GM21528 (cell line): Measurements from ENCODE around the gene B3GNT5.
A peak's percentile ranks its signal among the peaks of the same experiment; 100 is the strongest.

ENCODE experiments used
- ATAC-seq: cut with Tn5 transposase; IDR thresholded peaks from one replicate; pipeline ENCODE4 v1.9.1; 2021; ENCODE audit warnings: mild to moderate bottlenecking, moderate library complexity; ENCODE audit not compliant: unreplicated experiment, low FRiP score

B3GNT5 gene

GRCh38 chr3:183264268-183264667, 11.2 kb downstream of the B3GNT5 start:
- no peak for ATAC-seq

DNA sequence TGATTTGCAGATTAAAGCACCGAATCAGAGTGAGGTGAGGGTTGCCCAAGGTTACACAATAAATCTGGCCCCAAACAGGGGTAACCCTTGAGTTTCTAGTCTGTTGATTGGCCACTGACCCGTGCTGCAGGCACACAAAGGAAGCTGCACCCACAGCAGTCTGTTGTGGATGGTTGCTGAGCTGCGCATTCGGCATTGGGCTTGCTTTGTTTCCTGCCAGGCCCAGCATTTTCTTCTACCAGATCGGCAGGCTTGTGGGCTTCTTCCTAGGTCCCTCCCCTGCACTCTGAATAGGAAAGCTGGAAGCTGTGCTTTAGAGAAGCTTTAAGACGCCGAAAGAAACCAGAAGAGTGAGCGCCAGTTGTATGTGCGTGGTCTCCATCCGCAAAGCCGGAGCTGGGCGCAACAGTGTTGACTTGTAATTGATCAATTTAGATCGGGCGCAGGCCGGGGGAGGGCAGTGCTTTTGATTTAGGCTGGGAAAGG, 12.1 kb downstream of the B3GNT5 start:
- no peak for ATAC-seq

DNA sequence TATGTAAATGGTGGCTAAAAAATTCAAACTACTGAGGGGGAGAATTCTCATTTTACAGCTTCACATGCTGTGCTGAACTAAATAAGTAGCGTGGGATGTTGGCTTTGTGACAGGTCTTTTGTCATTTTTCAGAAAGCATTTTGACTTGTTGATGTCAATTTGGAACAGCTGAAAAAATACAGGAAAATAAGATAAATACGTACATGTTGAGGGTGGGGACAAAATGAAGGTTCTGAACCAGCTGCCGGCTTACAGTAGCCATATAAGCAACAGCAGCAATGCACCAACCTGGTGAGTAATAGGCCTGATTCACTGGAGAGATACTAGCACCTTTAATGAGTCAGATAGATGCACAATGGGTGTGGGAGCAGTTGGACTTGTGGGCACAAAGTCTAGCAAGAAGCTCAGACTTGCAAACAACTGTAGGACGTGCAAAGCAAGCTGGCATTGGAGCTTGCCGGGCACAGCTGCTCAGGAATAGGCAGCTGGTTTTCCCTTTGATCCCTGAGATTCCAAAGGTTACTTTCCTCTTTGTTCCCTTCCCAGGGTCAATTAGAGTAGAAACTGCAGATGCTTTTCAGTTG, 12.9 kb downstream of the B3GNT5 start:
- ATAC-seq: no peak

- no peak for ATAC-seq
Observed at GRCh38 chr3:183266454-183266853, 13.4 kb downstream of the B3GNT5 start.

GRCh38 chr3:183267140-183267539, 14.1 kb downstream of the B3GNT5 start:
- no peak for ATAC-seq

GRCh38 chr3:183268366-183268765, 15.3 kb downstream of the B3GNT5 start:
- ATAC-seq: no peak

DNA sequence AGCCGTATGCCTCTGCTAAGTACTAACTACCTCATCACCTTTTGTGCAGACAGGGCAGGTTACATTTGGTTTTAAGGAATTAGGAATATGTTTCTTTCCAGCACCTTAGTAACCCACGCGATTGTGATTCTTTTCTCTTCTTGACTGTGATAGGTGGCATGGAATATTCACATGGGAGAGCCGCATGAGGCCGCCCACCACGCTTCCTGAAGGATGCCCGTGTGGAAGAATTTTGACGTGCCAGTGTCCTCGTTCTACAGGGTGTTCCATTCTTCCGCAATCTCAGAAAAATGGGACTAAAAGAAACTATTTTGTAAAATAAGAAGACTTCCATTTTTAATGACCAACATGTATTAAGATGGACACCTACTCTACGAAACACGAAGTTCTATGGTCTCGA, 16.3 kb downstream of the B3GNT5 start:
- ATAC-seq: no peak

DNA sequence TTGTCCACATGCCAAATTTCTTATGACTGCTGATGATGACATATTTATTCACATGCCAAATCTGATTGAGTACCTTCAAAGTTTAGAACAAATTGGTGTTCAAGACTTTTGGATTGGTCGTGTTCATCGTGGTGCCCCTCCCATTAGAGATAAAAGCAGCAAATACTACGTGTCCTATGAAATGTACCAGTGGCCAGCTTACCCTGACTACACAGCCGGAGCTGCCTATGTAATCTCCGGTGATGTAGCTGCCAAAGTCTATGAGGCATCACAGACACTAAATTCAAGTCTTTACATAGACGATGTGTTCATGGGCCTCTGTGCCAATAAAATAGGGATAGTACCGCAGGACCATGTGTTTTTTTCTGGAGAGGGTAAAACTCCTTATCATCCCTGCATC, 17.3 kb downstream of the B3GNT5 start:
- ATAC-seq: no peak

DNA sequence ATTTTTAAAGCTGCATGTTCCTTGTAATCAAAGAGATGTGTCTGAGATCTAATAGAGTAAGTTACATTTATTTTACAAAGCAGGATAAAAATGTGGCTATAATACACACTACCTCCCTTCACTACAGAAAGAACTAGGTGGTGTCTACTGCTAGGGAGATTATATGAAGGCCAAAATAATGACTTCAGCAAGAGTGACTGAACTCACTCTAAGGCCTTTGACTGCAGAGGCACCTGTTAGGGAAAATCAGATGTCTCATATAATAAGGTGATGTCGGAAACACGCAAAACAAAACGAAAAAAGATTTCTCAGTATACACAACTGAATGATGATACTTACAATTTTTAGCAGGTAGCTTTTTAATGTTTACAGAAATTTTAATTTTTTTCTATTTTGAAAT, 19.1 kb downstream of the B3GNT5 start:
- no peak for ATAC-seq

- ATAC-seq: no peak
Observed at GRCh38 chr3:183272791-183273190, 19.7 kb downstream of the B3GNT5 start.

GRCh38 chr3:183274609-183275008, 21.6 kb downstream of the B3GNT5 start:
- no peak for ATAC-seq

DNA sequence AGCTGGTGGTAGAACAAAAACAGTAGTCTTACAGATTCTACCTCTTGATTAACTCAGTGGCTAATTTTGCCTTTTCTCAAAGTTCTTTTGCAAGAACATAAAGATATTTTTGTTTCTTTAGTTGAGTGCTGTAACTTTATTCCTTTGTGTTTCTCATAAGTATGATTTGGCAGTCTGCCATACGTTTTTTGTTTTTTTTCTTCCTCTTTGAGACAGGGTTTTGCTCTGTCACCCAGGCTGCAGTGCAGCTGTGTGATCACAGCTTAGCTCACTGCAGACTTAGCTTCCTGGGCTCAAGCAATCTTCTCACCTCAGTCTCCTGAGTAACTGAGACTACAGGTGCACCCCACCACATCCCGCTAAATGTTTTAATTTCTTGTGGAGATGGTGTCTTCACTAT, 22.4 kb downstream of the B3GNT5 start:
- ATAC-seq: no peak

GRCh38 chr3:183275937-183276336, 22.9 kb downstream of the B3GNT5 start:
- no peak for ATAC-seq

DNA sequence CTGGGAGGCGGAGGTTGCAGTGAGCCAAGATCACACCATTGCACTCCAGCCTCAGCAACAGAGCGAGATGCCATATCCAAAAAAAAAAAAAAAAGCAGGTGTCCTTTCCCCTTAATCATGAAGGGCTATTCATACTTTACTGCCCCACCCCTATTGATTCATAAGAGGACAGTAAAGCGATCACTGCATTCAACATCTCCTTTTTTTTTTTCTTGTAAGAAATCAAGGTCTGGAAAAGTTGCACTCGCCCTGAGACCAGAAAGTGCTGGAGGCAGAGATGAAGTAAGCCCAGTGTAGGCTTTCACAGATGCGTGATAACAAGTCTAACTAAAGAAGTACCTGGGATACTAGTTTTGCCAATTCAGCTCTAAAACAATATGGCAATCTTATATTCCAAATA, 24.2 kb downstream of the B3GNT5 start:
- ATAC-seq: no peak

- ATAC-seq: no peak
Observed at GRCh38 chr3:183278479-183279088, 25.5 kb downstream of the B3GNT5 start.

- no peak for ATAC-seq
Observed at GRCh38 chr3:183279371-183279770, 26.3 kb downstream of the B3GNT5 start.

GRCh38 chr3:183281126-183281797, 28.2 kb downstream of the B3GNT5 start:
- ATAC-seq: no peak

- ATAC-seq: no peak
Observed at GRCh38 chr3:183283886-183284285, 30.8 kb downstream of the B3GNT5 start.

GRCh38 chr3:183284570-183284969, 31.5 kb downstream of the B3GNT5 start:
- ATAC-seq: no peak

- no peak for ATAC-seq
Observed at GRCh38 chr3:183285318-183285717, 32.3 kb downstream of the B3GNT5 start.

DNA sequence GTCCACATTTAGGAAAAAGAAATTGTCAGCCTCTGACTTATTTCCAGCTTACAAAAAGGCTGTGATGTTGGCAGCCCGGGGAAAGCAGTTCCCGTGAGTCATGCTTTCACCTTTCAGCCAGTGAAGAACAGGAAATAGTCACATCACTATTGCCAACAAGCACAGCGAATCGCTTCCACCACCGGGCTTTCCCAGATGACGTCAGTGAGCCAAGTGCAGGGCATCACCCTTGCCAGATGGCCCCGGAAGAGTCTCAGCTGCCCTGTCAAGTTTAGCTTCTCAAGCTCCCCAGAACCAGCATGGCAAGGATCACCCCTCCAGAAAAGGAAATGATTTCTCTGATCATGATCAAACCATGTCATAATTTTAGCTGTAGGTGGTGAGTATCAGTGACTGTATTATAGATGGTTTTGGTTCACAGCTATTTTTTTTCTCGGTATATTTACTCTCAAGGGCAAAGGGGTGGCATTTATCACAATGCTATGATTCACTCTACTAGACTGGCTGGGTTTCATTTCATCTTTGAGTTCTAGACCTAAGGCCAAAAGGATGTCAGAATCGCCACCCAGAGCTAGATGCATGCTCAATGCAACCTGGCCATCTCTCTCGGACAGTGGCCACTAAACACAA, 32.9 kb downstream of the B3GNT5 start:
- ATAC-seq: peak; percentile 95
